ENCODE results near the gene CTSV.
"Not testable (repeated sequence)": the region's sequence is repeated elsewhere in the genome, so short reads cannot be mapped to it uniquely, and the experiment has no call there.

The CTSV gene

DNA sequence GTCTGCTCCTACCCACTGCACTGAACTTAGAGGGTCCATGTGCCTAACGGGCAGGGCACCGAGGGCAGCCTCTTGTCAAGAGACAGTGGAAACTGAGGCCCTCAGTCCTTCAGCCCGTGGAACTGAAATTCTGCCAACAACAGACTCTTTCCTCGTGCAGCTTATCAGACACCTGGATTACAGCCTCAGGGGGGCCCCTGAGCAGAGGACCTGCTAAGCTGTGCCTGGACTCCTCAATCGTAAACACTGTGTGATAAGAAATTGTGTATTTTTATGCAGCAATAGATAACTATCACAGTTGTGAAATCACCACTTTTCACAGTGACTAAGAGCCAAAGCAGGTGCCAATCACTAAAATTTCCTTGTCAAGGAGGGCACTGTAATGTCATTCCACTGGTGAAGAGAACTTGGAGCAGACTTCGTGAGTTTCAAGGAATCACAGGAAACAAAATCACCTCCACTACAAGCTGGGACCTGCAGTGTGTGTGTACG lies 33.4 kb upstream of the CTSV start:
- H3K4me3 ChIP-seq (ENCODE audit: insufficient read depth, low read depth, low read length, poor library complexity, severe bottlenecking) = no peak overlapping the region
- H3K27ac ChIP-seq (ENCODE audit: insufficient read depth, low read length, poor library complexity, severe bottlenecking) = no peak overlapping the region
- peaks cover 4% of the 10 kb centered on the region for H3K27me3 ChIP-seq (replicated peaks; ENCODE audit: control insufficient read depth, insufficient read depth, low read length, poor library complexity, severe bottlenecking)
- no peak for DNase-seq
- H3K9me3 ChIP-seq (ENCODE audit: control insufficient read depth, low read length) = no peaks in the 10 kb centered on the region
- H3K36me3 ChIP-seq (ENCODE audit: control insufficient read depth, insufficient read depth, low read length) = no peaks in the 10 kb centered on the region
- no peaks in the 10 kb centered on the region for H3K4me1 ChIP-seq (ENCODE audit: control insufficient read depth, insufficient read depth, low read length, poor library complexity, severe bottlenecking)

DNA sequence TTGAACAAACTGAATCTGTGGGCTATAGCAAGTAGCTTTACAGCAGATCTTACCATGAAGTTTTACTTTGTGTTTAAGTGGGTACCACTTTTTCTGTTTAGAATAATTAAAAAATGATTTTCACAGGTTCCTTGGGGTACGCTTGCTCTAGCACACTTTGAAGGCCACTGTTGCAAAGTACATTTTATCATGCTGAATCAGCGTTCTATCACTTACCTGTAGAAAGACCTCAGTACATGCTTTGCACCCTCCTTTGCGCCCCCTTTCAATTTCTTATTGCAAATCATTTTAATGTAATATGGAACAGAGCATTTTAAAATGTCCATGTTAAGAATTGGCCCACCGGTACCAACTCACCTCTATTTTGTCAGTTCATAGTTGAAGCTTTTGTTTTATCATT lies 31.4 kb upstream of the CTSV start:
- not testable (repeated sequence) for H3K4me1 ChIP-seq (ENCODE audit: control insufficient read depth, insufficient read depth, low read length, poor library complexity, severe bottlenecking); DNase-seq; H3K27me3 ChIP-seq (replicated peaks; ENCODE audit: control insufficient read depth, insufficient read depth, low read length, poor library complexity, severe bottlenecking); H3K4me3 ChIP-seq (ENCODE audit: insufficient read depth, low read depth, low read length, poor library complexity, severe bottlenecking); H3K27ac ChIP-seq (ENCODE audit: insufficient read depth, low read length, poor library complexity, severe bottlenecking); H3K9me3 ChIP-seq (ENCODE audit: control insufficient read depth, low read length); H3K36me3 ChIP-seq (ENCODE audit: control insufficient read depth, insufficient read depth, low read length)

DNA sequence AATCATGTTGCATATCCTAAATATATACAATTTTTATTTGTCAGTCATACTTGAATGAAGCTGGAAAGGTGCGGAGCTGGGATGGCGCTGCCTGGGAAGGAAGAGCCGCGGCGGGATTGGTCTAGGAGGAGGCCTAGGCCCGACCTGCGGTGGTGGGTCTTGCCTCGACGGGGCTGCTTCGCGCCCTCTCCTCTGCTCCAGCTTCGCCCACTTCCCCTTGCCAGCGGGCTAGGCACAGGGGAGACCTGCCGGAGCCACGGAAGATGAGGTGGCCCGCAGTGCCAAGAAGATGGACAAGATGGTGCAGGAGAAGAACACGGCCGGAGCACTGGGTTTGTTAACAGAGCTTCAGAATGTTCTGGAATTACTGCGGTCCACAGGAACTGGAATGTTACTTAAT lies 28.5 kb upstream of the CTSV start:
- Histone ChIP-seq H3K4me3 (ENCODE audit: insufficient read depth, low read depth, low read length, poor library complexity, severe bottlenecking) (no peak overlapping the region), H3K36me3 (ENCODE audit: control insufficient read depth, insufficient read depth, low read length) (no peaks in the 10 kb centered on the region), H3K27me3 (replicated peaks; ENCODE audit: control insufficient read depth, insufficient read depth, low read length, poor library complexity, severe bottlenecking) (no peaks in the 10 kb centered on the region), H3K4me1 (ENCODE audit: control insufficient read depth, insufficient read depth, low read length, poor library complexity, severe bottlenecking) (no peaks in the 10 kb centered on the region), H3K9me3 (ENCODE audit: control insufficient read depth, low read length) (no peaks in the 10 kb centered on the region), H3K27ac (ENCODE audit: insufficient read depth, low read length, poor library complexity, severe bottlenecking) (no peak overlapping the region)
- DNase-seq = no peak

DNA sequence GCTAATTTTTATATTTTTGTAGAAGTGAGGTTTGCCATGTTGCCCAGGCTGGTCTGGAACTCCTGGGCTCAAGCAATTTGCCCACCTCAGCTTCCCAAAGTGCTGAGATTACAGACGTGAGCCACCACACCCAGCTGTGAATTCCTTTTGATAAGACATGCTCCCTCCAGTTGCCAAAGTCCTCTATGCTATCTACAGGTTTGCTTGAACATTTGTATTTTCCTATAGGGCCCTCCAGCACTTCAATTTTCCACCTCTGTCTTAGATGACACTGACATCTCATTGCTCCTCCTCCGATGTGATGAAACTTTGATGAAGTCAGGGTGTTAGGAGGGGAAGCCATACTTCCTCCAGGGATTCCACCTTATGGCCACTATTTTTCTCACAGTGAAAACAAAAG lies 25.2 kb upstream of the CTSV start:
- H3K27ac ChIP-seq (ENCODE audit: insufficient read depth, low read length, poor library complexity, severe bottlenecking) = no peak overlapping the region
- no peak overlapping the region for H3K4me3 ChIP-seq (ENCODE audit: insufficient read depth, low read depth, low read length, poor library complexity, severe bottlenecking)
- no peaks in the 10 kb centered on the region for H3K9me3 ChIP-seq (ENCODE audit: control insufficient read depth, low read length)
- no peaks in the 10 kb centered on the region for H3K4me1 ChIP-seq (ENCODE audit: control insufficient read depth, insufficient read depth, low read length, poor library complexity, severe bottlenecking)
- H3K36me3 ChIP-seq (ENCODE audit: control insufficient read depth, insufficient read depth, low read length) = no peaks in the 10 kb centered on the region
- no peaks in the 10 kb centered on the region for H3K27me3 ChIP-seq (replicated peaks; ENCODE audit: control insufficient read depth, insufficient read depth, low read length, poor library complexity, severe bottlenecking)
- no peak for DNase-seq

DNA sequence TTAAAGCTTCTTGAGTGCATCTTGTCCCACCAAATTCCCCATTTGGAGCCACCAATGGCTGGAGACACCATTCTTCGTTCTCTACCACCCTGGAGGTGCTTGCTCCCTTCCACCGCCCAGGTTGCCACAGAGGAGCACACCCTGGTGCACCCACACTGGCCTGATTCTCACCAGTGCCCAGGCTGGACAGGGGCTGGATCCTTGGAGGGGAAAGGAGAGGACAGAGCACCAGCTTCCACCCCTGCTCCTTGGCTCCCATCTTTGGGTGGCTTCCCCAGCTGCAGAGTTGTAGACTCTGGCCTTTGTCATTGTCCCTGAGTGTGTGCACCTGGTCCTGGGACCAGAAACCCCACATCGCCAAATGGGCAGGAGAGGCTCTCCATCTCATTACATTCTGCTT lies 21.9 kb upstream of the CTSV start:
- Histone ChIP-seq H3K27ac (ENCODE audit: insufficient read depth, low read length, poor library complexity, severe bottlenecking) (no peak overlapping the region), H3K4me1 (ENCODE audit: control insufficient read depth, insufficient read depth, low read length, poor library complexity, severe bottlenecking) (no peaks in the 10 kb centered on the region), H3K27me3 (replicated peaks; ENCODE audit: control insufficient read depth, insufficient read depth, low read length, poor library complexity, severe bottlenecking) (no peaks in the 10 kb centered on the region), H3K36me3 (ENCODE audit: control insufficient read depth, insufficient read depth, low read length) (no peaks in the 10 kb centered on the region), H3K9me3 (ENCODE audit: control insufficient read depth, low read length) (no peaks in the 10 kb centered on the region), H3K4me3 (ENCODE audit: insufficient read depth, low read depth, low read length, poor library complexity, severe bottlenecking) (no peak overlapping the region)
- DNase-seq = no peak

DNA sequence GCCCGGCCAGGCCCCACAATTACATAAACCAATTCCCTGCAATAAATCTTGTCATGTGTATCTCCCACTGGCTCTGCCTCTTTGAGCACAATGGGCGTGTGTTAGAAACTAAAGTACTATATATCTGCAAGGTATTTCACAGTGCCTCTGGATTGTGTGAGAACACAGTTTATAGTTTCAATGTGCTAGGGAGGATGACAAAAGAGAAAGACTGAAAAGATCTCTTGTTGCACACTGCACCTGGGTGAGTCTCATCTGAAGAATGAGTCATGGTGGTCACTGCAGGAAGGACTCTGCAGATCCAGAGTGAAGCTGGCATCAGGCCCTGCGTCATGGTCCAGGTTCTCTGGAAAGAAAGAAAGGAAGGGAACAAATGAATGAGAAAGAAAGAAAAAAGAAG lies 20.7 kb upstream of the CTSV start:
- Histone ChIP-seq H3K4me3 (ENCODE audit: insufficient read depth, low read depth, low read length, poor library complexity, severe bottlenecking) (no peak overlapping the region), H3K4me1 (ENCODE audit: control insufficient read depth, insufficient read depth, low read length, poor library complexity, severe bottlenecking) (no peaks in the 10 kb centered on the region), H3K27ac (ENCODE audit: insufficient read depth, low read length, poor library complexity, severe bottlenecking) (no peak overlapping the region), H3K27me3 (replicated peaks; ENCODE audit: control insufficient read depth, insufficient read depth, low read length, poor library complexity, severe bottlenecking) (no peaks in the 10 kb centered on the region), H3K9me3 (ENCODE audit: control insufficient read depth, low read length) (no peaks in the 10 kb centered on the region), H3K36me3 (ENCODE audit: control insufficient read depth, insufficient read depth, low read length) (no peaks in the 10 kb centered on the region)
- no peak for DNase-seq

DNA sequence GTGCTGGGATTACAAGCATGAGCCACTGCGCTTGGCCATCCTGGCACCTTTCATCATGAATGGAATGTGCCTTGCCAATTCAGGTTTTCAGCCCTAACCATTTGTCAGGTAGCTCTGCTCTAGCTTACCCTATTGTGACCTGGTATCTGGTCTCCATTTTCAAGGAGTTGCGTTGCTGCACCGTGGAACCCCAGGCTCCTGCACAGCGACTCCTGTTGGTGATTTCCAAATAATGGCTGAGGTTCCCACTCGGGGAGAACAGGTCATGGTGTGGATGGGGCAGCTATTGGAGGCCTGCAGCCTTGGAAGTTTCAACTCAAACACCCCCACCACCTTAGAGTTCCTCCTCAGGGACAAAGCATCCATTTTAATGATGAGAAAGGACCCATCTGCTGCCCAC lies 18.7 kb upstream of the CTSV start:
- H3K27ac ChIP-seq (ENCODE audit: insufficient read depth, low read length, poor library complexity, severe bottlenecking) = no peak overlapping the region
- H3K9me3 ChIP-seq (ENCODE audit: control insufficient read depth, low read length) = no peaks in the 10 kb centered on the region
- H3K4me3 ChIP-seq (ENCODE audit: insufficient read depth, low read depth, low read length, poor library complexity, severe bottlenecking) = no peak overlapping the region
- DNase-seq = no peak
- H3K36me3 ChIP-seq (ENCODE audit: control insufficient read depth, insufficient read depth, low read length) = no peaks in the 10 kb centered on the region
- H3K4me1 ChIP-seq (ENCODE audit: control insufficient read depth, insufficient read depth, low read length, poor library complexity, severe bottlenecking) = no peaks in the 10 kb centered on the region
- H3K27me3 ChIP-seq (replicated peaks; ENCODE audit: control insufficient read depth, insufficient read depth, low read length, poor library complexity, severe bottlenecking) = no peaks in the 10 kb centered on the region

DNA sequence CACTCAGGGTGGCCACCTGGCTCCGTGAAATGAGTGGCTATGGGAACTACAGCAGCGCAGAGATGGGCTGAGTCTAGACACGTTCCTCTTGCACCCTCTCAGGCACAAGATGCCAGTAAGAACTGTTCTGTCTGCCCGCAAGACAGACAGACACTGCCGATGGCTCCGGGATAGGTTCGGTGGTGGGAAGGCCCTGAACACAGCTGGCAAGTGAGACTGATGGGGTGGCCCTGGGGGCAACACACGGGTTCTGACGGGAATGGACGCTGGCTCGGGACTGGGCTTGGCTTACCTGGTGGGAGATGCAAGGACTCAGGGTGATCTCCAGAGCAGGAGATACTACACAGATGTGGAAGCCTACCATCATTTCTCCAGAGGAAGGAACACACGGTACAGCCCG lies 16.9 kb upstream of the CTSV start:
- not testable (repeated sequence) for H3K4me3 ChIP-seq (ENCODE audit: insufficient read depth, low read depth, low read length, poor library complexity, severe bottlenecking); DNase-seq; H3K36me3 ChIP-seq (ENCODE audit: control insufficient read depth, insufficient read depth, low read length); H3K4me1 ChIP-seq (ENCODE audit: control insufficient read depth, insufficient read depth, low read length, poor library complexity, severe bottlenecking); H3K27ac ChIP-seq (ENCODE audit: insufficient read depth, low read length, poor library complexity, severe bottlenecking); H3K9me3 ChIP-seq (ENCODE audit: control insufficient read depth, low read length); H3K27me3 ChIP-seq (replicated peaks; ENCODE audit: control insufficient read depth, insufficient read depth, low read length, poor library complexity, severe bottlenecking)

DNA sequence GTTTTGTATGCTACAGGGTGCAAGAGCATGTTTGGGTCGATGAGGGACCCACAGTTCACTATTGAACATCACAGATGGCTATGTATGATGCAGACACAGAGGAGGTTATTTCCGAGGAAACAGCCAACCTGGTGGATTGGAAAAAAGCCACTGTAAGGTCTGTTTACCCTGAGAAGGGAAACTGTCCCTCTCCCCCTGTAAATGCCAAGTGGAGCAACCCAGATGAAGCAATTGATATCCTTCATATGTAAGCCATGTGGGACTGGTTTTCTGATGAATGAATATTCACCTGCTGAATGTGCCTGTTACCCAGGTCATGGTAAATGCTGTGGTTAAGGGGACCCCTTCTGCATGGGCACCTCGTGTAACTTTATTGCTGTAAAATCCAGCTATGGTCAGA lies 14.8 kb upstream of the CTSV start:
- H3K27ac ChIP-seq (ENCODE audit: insufficient read depth, low read length, poor library complexity, severe bottlenecking) = no peak overlapping the region
- H3K36me3 ChIP-seq (ENCODE audit: control insufficient read depth, insufficient read depth, low read length) = no peaks in the 10 kb centered on the region
- no peak overlapping the region for H3K4me3 ChIP-seq (ENCODE audit: insufficient read depth, low read depth, low read length, poor library complexity, severe bottlenecking)
- peaks cover 3% of the 10 kb centered on the region for H3K27me3 ChIP-seq (replicated peaks; ENCODE audit: control insufficient read depth, insufficient read depth, low read length, poor library complexity, severe bottlenecking)
- no peak for DNase-seq
- H3K4me1 ChIP-seq (ENCODE audit: control insufficient read depth, insufficient read depth, low read length, poor library complexity, severe bottlenecking) = no peaks in the 10 kb centered on the region
- H3K9me3 ChIP-seq (ENCODE audit: control insufficient read depth, low read length) = no peaks in the 10 kb centered on the region

DNA sequence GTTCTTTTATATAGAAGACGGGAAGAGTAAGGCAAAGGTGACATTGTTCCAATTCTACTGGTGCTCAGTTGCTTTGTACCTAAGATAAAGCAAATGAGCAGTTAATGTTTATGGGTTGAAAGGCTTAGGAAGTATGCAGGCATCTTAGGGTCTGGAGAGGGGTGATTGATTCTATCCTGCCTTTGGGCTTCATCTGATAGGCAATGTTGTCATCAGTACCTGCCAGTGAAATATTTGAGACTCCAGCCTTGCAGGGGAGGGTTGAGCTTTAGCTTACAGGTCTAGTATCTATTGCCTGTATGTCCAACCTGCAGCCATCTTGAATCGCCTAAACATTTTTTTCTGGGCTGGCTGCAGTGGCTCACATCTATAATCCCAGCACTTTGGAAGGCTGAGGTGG lies 13.8 kb upstream of the CTSV start:
- Histone ChIP-seq H3K4me3 (ENCODE audit: insufficient read depth, low read depth, low read length, poor library complexity, severe bottlenecking) (no peak overlapping the region), H3K27me3 (replicated peaks; ENCODE audit: control insufficient read depth, insufficient read depth, low read length, poor library complexity, severe bottlenecking) (peaks cover 3% of the 10 kb centered on the region), H3K4me1 (ENCODE audit: control insufficient read depth, insufficient read depth, low read length, poor library complexity, severe bottlenecking) (no peaks in the 10 kb centered on the region), H3K9me3 (ENCODE audit: control insufficient read depth, low read length) (no peaks in the 10 kb centered on the region), H3K36me3 (ENCODE audit: control insufficient read depth, insufficient read depth, low read length) (no peaks in the 10 kb centered on the region), H3K27ac (ENCODE audit: insufficient read depth, low read length, poor library complexity, severe bottlenecking) (no peak overlapping the region)
- no peak for DNase-seq

DNA sequence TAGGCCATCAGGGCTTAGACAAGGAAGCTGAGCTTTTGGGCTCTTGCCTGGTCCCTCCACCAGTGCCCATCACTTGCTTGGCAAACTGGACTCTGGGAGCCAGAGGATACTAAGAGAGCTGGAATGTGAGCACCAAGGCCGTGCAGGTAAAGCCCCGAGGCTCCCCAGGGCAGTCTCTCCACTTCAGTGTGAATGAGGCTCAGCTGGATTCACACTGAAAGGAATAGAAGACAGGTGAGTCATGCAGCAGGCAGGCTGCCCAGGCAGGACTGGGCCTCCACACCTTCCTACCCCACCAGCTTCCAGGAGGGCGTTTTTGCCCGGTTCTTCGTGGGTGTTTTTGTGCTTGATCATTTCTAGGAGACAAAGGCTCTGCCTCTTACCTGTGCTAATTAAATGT lies 7.3 kb upstream of the CTSV start:
- H3K4me3 ChIP-seq (ENCODE audit: insufficient read depth, low read depth, low read length, poor library complexity, severe bottlenecking) = no peak overlapping the region
- H3K4me1 ChIP-seq (ENCODE audit: control insufficient read depth, insufficient read depth, low read length, poor library complexity, severe bottlenecking) = no peaks in the 10 kb centered on the region
- DNase-seq = no peak
- no peak overlapping the region for H3K27ac ChIP-seq (ENCODE audit: insufficient read depth, low read length, poor library complexity, severe bottlenecking)
- no peaks in the 10 kb centered on the region for H3K9me3 ChIP-seq (ENCODE audit: control insufficient read depth, low read length)
- no peaks in the 10 kb centered on the region for H3K36me3 ChIP-seq (ENCODE audit: control insufficient read depth, insufficient read depth, low read length)
- H3K27me3 ChIP-seq (replicated peaks; ENCODE audit: control insufficient read depth, insufficient read depth, low read length, poor library complexity, severe bottlenecking) = peaks cover 7% of the 10 kb centered on the region
